Endothelial cell of umbilical vein (primary cell): ENCODE data around the gene HAX1. TPM values are rescaled to one million over a fixed set of nuclear protein-coding genes. Genes with fewer than 3 reads are reported as not detected.

Source experiments
- BruUV-seq: library from RNA; stranded (reverse); fragments of 400-500 nt; replicated peaks from 2 replicates; lab custom pipeline; 2021; lab: Mats Ljungman, UMichigan
- CTCF ChIA-PET: fragments of 300-600, 350-600 bp; sonication (Branson Sonifier 250); formaldehyde crosslinking; loops from one replicate; lab custom pipeline; 2021; ENCODE audit warnings: antibody characterized with exemption, inconsistent platforms; lab: Charles Lee
- POLR2A ChIA-PET: fragments of 300-600, 350-600 bp; sonication (Branson Sonifier 250); formaldehyde crosslinking; loops from one replicate; lab custom pipeline; 2021; ENCODE audit warnings: antibody characterized with exemption, inconsistent platforms; lab: Charles Lee
- DNase-seq: peaks from one replicate; pipeline ENCODE4 v3.0.0-alpha.2; 2011; ENCODE audit warnings: low read depth, low spot score
- FAIRE-seq: peaks from 2 replicates; lab custom pipeline; 2011; peaks lifted over from hg19 to GRCh38; lab: Jason Lieb, UNC
- H2AFZ ChIP-seq: 2 replicates; pipeline ENCODE4 v1.6.0; 2012; ENCODE audit warnings: low read depth, low read length, control low read depth, inconsistent platforms
- H3K27ac ChIP-seq: 2 replicates; pipeline ENCODE4 v1.5.1; 2011; ENCODE audit warnings: low read depth, mild to moderate bottlenecking, control low read depth, low read length, moderate library complexity; ENCODE audit not compliant: insufficient read depth
- H3K27me3 ChIP-seq, 2 experiments: 2 replicates each; pipeline versions ENCODE4 v1.6.0 to v1.6.1; 2011; ENCODE audit warnings: low read length in 2 of 2, mixed read lengths in 1 of 2; ENCODE audit not compliant: control insufficient read depth in 2 of 2, insufficient read depth in 2 of 2
- H3K36me3 ChIP-seq, 2 experiments: 2 replicates in 1 of 2; 3 replicates in 1 of 2; pipeline ENCODE4 v1.5.1; 2011; ENCODE audit warnings: low read length in 2 of 2, mild to moderate bottlenecking in 1 of 2, moderate library complexity in 1 of 2; ENCODE audit not compliant: control insufficient read depth in 2 of 2, insufficient read depth in 2 of 2; ENCODE audit errors: extremely low read depth in 1 of 2
- H3K4me1 ChIP-seq: 3 replicates; pipeline ENCODE4 v1.5.1; 2011; ENCODE audit warnings: mild to moderate bottlenecking, low read length; ENCODE audit not compliant: control insufficient read depth, insufficient read depth; ENCODE audit errors: extremely low read depth
- H3K4me2 ChIP-seq: 2 replicates; pipeline ENCODE4 v1.6.1; 2011; ENCODE audit warnings: low read length, control low read depth, mixed read lengths; ENCODE audit not compliant: insufficient read depth
- H3K4me3 ChIP-seq, 3 experiments: fragments of 200-600 bp in 1 of 3; sonication (generic), shearing (Covaris generic) in 1 of 3; replicated peaks in 1 of 3; 2 replicates each; pipeline ENCODE4 v1.5.1; 2011 to 2016; ENCODE audit warnings: control low read depth in 3 of 3, low read length in 3 of 3, mild to moderate bottlenecking in 2 of 3, inconsistent platforms in 1 of 3, low read depth in 1 of 3, moderate library complexity in 1 of 3; ENCODE audit not compliant: insufficient read depth in 1 of 3
- H3K79me2 ChIP-seq: 2 replicates; pipeline ENCODE4 v1.6.0; 2012; ENCODE audit warnings: low read length, inconsistent platforms; ENCODE audit not compliant: control insufficient read depth, insufficient read depth
- H3K9ac ChIP-seq: replicated peaks from 2 replicates; pipeline ENCODE3; 2011; ENCODE audit warnings: low read length, control low read depth; ENCODE audit not compliant: insufficient read depth; ENCODE audit errors: extremely low read depth
- H3K9me1 ChIP-seq: replicated peaks from 3 replicates; pipeline ENCODE4 v1.6.0; 2011; ENCODE audit warnings: mild to moderate bottlenecking, low read length; ENCODE audit not compliant: control insufficient read depth, insufficient read depth; ENCODE audit errors: extremely low read depth
- H3K9me3 ChIP-seq: replicated peaks from 2 replicates; pipeline ENCODE4 v1.5.1; 2012; ENCODE audit warnings: low read length, inconsistent platforms; ENCODE audit not compliant: control insufficient read depth, insufficient read depth
- H4K20me1 ChIP-seq: replicated peaks from 2 replicates; pipeline ENCODE3; 2011; ENCODE audit warnings: mild to moderate bottlenecking, low read length; ENCODE audit not compliant: control insufficient read depth, insufficient read depth; ENCODE audit errors: extremely low read depth
- CTCF ChIP-seq, 2 donors: IDR thresholded peaks; 1 replicate in 1 of 2; 2 replicates in 1 of 2; pipeline ENCODE4 v1.5.1; 2011; ENCODE audit warnings: low read length in 2 of 2, mild to moderate bottlenecking in 2 of 2, moderate library complexity in 2 of 2, control low read depth in 1 of 2, inconsistent platforms in 1 of 2, low read depth in 1 of 2; ENCODE audit not compliant: insufficient read depth in 1 of 2; ENCODE audit errors: extremely low read depth in 1 of 2
- EZH2 ChIP-seq: IDR thresholded peaks from 2 replicates; pipeline ENCODE4 v1.6.1; 2012; ENCODE audit warnings: borderline replicate concordance, low read depth, mild to moderate bottlenecking, moderate library complexity, low read length, inconsistent platforms; ENCODE audit not compliant: severe bottlenecking
- FOS ChIP-seq: IDR thresholded peaks from 2 replicates; pipeline ENCODE4 v1.6.1; 2011; ENCODE audit warnings: mild to moderate bottlenecking, low read length, moderate library complexity, borderline replicate concordance; ENCODE audit not compliant: insufficient read depth
- GATA2 ChIP-seq: IDR thresholded peaks from 2 replicates; pipeline ENCODE4 v1.7.0; 2011; ENCODE audit warnings: low read depth, mild to moderate bottlenecking, moderate library complexity, mixed read lengths, low read length; ENCODE audit not compliant: insufficient read length, insufficient read depth
- JUN ChIP-seq: IDR thresholded peaks from 2 replicates; pipeline ENCODE4 v1.6.1; 2011; ENCODE audit warnings: borderline replicate concordance, low read depth; ENCODE audit not compliant: insufficient read length, insufficient read depth
- MAX ChIP-seq: IDR thresholded peaks from 2 replicates; pipeline ENCODE4 v1.6.1; 2011; ENCODE audit not compliant: insufficient read depth, insufficient read length
- MYC ChIP-seq: IDR thresholded peaks from one replicate; pipeline ENCODE4 v1.6.1; 2011; ENCODE audit warnings: mild to moderate bottlenecking, low read depth, low read length
- POLR2A ChIP-seq: IDR thresholded peaks from 2 replicates; pipeline ENCODE4 v1.6.1; 2012; ENCODE audit warnings: low read depth, mild to moderate bottlenecking, control low read depth, low read length
- POLR2AphosphoS5 ChIP-seq: IDR thresholded peaks from 2 replicates; pipeline ENCODE4 v1.6.1; 2012; ENCODE audit warnings: low read depth, mild to moderate bottlenecking, control low read depth, low read length, moderate library complexity; ENCODE audit not compliant: insufficient read depth
- dilution Hi-C: fragments of 300-500 bp; cut with MboI; formaldehyde crosslinking; loops from one replicate; pipeline ENCODE4 v1.15.0; 2019; ENCODE audit warnings: low sequenced_read_pairs; ENCODE audit not compliant: extremely low pct_ligation_motif_present
- intact Hi-C: fragments of 100-400 bp; cut with micrococcal nuclease; formaldehyde crosslinking; loops from one replicate; pipeline ENCODE4 v1.10.0; 2022
- polyA plus RNA-seq, 4 experiments: library from polyadenylated mRNA; depleted of rRNA in 3 of 4; stranded (reverse) in 3 of 4; unstranded in 1 of 4; fragments of >200 nt; gene quantifications; 2 replicates each; pipeline versions ENCODE4 v1.2.1 to v1.2.3, GENCODE V29; 2011 to 2012; ENCODE audit warnings: missing spikeins in 1 of 4
- total RNA-seq: library from RNA; stranded (reverse); gene quantifications from 2 replicates; pipeline ENCODE4 v1.2.3, GENCODE V29; 2021

HAX1 gene
- total and polyA plus RNA-seq, 2 donors (not counting 3 experiments of a cell fraction or from before 2014, with no cell fraction given) = 78.4 to 95.3 TPM

GRCh38 chr1:154260127-154260526 lies 12.3 kb upstream of the HAX1 start:
- no peaks in the 10 kb centered on the region for H3K27me3 ChIP-seq
- ChIA-PET POLR2A (no interaction called here), CTCF (no interaction called here)
- no peaks in the 10 kb centered on the region for H3K9me3 ChIP-seq
- DNase-seq (no peak), FAIRE-seq (no peak)
- H3K36me3 ChIP-seq = peaks cover 48 to 69% of the 10 kb centered on the region in 2 experiments
- peaks cover 5% of the 10 kb centered on the region for H3K4me1 ChIP-seq
- TF ChIP-seq GATA2 (no peak), FOS (no peak), MYC (no peak), POLR2AphosphoS5 (no peak), POLR2A (no peak), EZH2 (no peak), MAX (no peak), JUN (no peak), CTCF (IDR thresholded peaks at IDR 0.05; ENCODE audit: extremely low read depth in 1 of 2, insufficient read depth in 1 of 2, low read depth in 1 of 2, low read length in 2 of 2) (no peak)
- H3K79me2 ChIP-seq = peaks cover 1% of the 10 kb centered on the region
- no peak overlapping the region for H2AFZ ChIP-seq
- no peak overlapping the region for H3K9ac ChIP-seq
- intact Hi-C loops (no loop called here), dilution Hi-C loops (no loop called here)
- H3K9me1 ChIP-seq = no peaks in the 10 kb centered on the region
- no TSS peak for BruUV-seq
- H3K4me3 ChIP-seq = no peak overlapping the region
- H4K20me1 ChIP-seq = no peaks in the 10 kb centered on the region
- no peak overlapping the region for H3K4me2 ChIP-seq
- H3K27ac ChIP-seq = no peak overlapping the region
